ENCODE data around the gene MED15.

The MED15 gene

GRCh38 chr22:20546541-20546950 lies 39.1 kb downstream of the MED15 start:
- Histone ChIP-seq H3K4me3 (ENCODE audit: low read depth in 1 of 2, low read length in 1 of 2) (no peak overlapping the region), H3K4me1 (ENCODE audit: control insufficient read depth in 1 of 2, insufficient read depth in 1 of 2, low read depth in 1 of 2, low read length in 1 of 2) (peaks cover 8 to 12% of the 10 kb centered on the region in 2 experiments), H3K36me3 (peaks cover 28% of the 10 kb centered on the region), H3K27me3 (no peaks in the 10 kb centered on the region), H3K27ac (no peak overlapping the region), H3K9me3 (no peaks in the 10 kb centered on the region)
- TF ChIP-seq CTCF (IDR thresholded peaks at IDR 0.05): no peak

GRCh38 chr22:20547029-20547428 lies 39.6 kb downstream of the MED15 start:
- H3K27me3 ChIP-seq: no peaks in the 10 kb centered on the region
- H3K27ac ChIP-seq: no peak overlapping the region
- H3K36me3 ChIP-seq: peaks cover 33% of the 10 kb centered on the region
- H3K4me1 ChIP-seq (ENCODE audit: control insufficient read depth in 1 of 2, insufficient read depth in 1 of 2, low read depth in 1 of 2, low read length in 1 of 2): peaks cover 8 to 12% of the 10 kb centered on the region in 2 experiments
- no peak overlapping the region for H3K4me3 ChIP-seq (ENCODE audit: low read depth in 1 of 2, low read length in 1 of 2)
- H3K9me3 ChIP-seq: no peaks in the 10 kb centered on the region
- TF ChIP-seq CTCF (IDR thresholded peaks at IDR 0.05): no peak

- TF ChIP-seq CTCF (IDR thresholded peaks at IDR 0.05): no peak
- Histone ChIP-seq H3K4me1 (ENCODE audit: control insufficient read depth in 1 of 2, insufficient read depth in 1 of 2, low read depth in 1 of 2, low read length in 1 of 2) (peaks cover 8 to 12% of the 10 kb centered on the region in 2 experiments), H3K9me3 (no peaks in the 10 kb centered on the region), H3K27me3 (no peaks in the 10 kb centered on the region), H3K27ac (no peak overlapping the region), H3K4me3 (ENCODE audit: low read depth in 1 of 2, low read length in 1 of 2) (no peak overlapping the region), H3K36me3 (peaks cover 50% of the 10 kb centered on the region)
Observed at GRCh38 chr22:20548806-20549205, 41.4 kb downstream of the MED15 start.

GRCh38 chr22:20549232-20549841 lies 41.9 kb downstream of the MED15 start:
- H3K4me3 ChIP-seq (ENCODE audit: low read depth in 1 of 2, low read length in 1 of 2): no peak overlapping the region
- H3K9me3 ChIP-seq: no peaks in the 10 kb centered on the region
- peaks cover 53% of the 10 kb centered on the region for H3K36me3 ChIP-seq
- H3K27ac ChIP-seq: peak overlapping the region; percentile 69
- no peak for TF ChIP-seq CTCF (IDR thresholded peaks at IDR 0.05)
- H3K27me3 ChIP-seq: no peaks in the 10 kb centered on the region
- peaks cover 8 to 12% of the 10 kb centered on the region in 2 experiments for H3K4me1 ChIP-seq (ENCODE audit: control insufficient read depth in 1 of 2, insufficient read depth in 1 of 2, low read depth in 1 of 2, low read length in 1 of 2)

- Histone ChIP-seq H3K36me3 (peaks cover 53% of the 10 kb centered on the region), H3K4me3 (ENCODE audit: low read depth in 1 of 2, low read length in 1 of 2) (no peak overlapping the region), H3K9me3 (no peaks in the 10 kb centered on the region), H3K27me3 (no peaks in the 10 kb centered on the region), H3K4me1 (ENCODE audit: control insufficient read depth in 1 of 2, insufficient read depth in 1 of 2, low read depth in 1 of 2, low read length in 1 of 2) (peaks cover 8 to 12% of the 10 kb centered on the region in 2 experiments), H3K27ac (peak overlapping the region; percentile 69)
- TF ChIP-seq CTCF (IDR thresholded peaks at IDR 0.05): no peak
Observed at GRCh38 chr22:20550057-20550817, 42.8 kb downstream of the MED15 start.
